HEK293T (cell line): ENCODE measurements around the gene WNK2.

Experiments used
- ARNT ChIP-seq: fragments of 450-650 bp; IDR thresholded peaks from 2 replicates; pipeline ENCODE4 v1.6.1; 2017; ENCODE audit warnings: mild to moderate bottlenecking
- BHLHE40 ChIP-seq: fragments of 450-650 bp; IDR thresholded peaks from 2 replicates; pipeline ENCODE4 v1.6.1; 2016; ENCODE audit warnings: mild to moderate bottlenecking, moderate library complexity, borderline replicate concordance
- CTBP1 ChIP-seq: fragments of 450-650 bp; IDR thresholded peaks from 2 replicates; pipeline ENCODE4 v1.6.1; 2016; ENCODE audit warnings: borderline replicate concordance
- ELF4 ChIP-seq: fragments of 450-650 bp; IDR thresholded peaks from 2 replicates; pipeline ENCODE4 v1.6.1; 2017; ENCODE audit warnings: antibody characterized with exemption
- FOXA1 ChIP-seq: fragments of 450-650 bp; IDR thresholded peaks from 2 replicates; pipeline ENCODE4 v1.6.1; 2016; ENCODE audit warnings: mild to moderate bottlenecking
- FOXK2 ChIP-seq: fragments of 450-650 bp; IDR thresholded peaks from 2 replicates; pipeline ENCODE4 v1.6.1; 2016; ENCODE audit warnings: mild to moderate bottlenecking
- FOXM1 ChIP-seq: fragments of 450-650 bp; IDR thresholded peaks from 2 replicates; pipeline ENCODE4 v1.6.1; 2017; ENCODE audit warnings: mild to moderate bottlenecking, borderline replicate concordance
- HDGF ChIP-seq: fragments of 450-650 bp; IDR thresholded peaks from 2 replicates; pipeline ENCODE4 v1.6.1; 2017; ENCODE audit warnings: antibody characterized with exemption, borderline replicate concordance
- NFRKB ChIP-seq: fragments of 450-650 bp; IDR thresholded peaks from 2 replicates; pipeline ENCODE4 v1.6.1; 2016; ENCODE audit warnings: mild to moderate bottlenecking, moderate library complexity
- PKNOX1 ChIP-seq: fragments of 450-650 bp; IDR thresholded peaks from 2 replicates; pipeline ENCODE4 v1.6.1; 2016
- SP1 ChIP-seq: fragments of 450-650 bp; IDR thresholded peaks from 2 replicates; pipeline ENCODE4 v1.6.1; 2017
- SUZ12 ChIP-seq: fragments of 450-650 bp; IDR thresholded peaks from 2 replicates; pipeline ENCODE4 v1.6.1; 2016; ENCODE audit warnings: mild to moderate bottlenecking
- TARDBP ChIP-seq: fragments of 450-650 bp; IDR thresholded peaks from 2 replicates; pipeline ENCODE4 v1.6.1; 2016
- ZNF384 ChIP-seq: fragments of 450-650 bp; IDR thresholded peaks from 2 replicates; pipeline ENCODE4 v1.6.1; 2016

GRCh38 chr9:93141771-93142483 lies 42.0 kb upstream of the WNK2 start:
- TF ChIP-seq BHLHE40 (no peak), CTBP1 (no peak), TARDBP (no peak), HDGF (no peak), SUZ12 (no peak), SP1 (no peak), NFRKB (no peak), FOXM1 (no peak), ARNT (no peak), PKNOX1 (no peak), ZNF384 (no peak), FOXK2 (no peak), FOXA1 (no peak), ELF4 (no peak)
